ENCODE measurements around the gene AKT3. TPM values are rescaled to one million over a fixed set of nuclear protein-coding genes. Genes with fewer than 3 reads are reported as not detected.

Gene AKT3
- total and polyA plus RNA-seq, 2 of the 8 experiments (the other 6 are each of a cell fraction or from before 2014, with no cell fraction given): 6.0 to 36.4 TPM

DNA sequence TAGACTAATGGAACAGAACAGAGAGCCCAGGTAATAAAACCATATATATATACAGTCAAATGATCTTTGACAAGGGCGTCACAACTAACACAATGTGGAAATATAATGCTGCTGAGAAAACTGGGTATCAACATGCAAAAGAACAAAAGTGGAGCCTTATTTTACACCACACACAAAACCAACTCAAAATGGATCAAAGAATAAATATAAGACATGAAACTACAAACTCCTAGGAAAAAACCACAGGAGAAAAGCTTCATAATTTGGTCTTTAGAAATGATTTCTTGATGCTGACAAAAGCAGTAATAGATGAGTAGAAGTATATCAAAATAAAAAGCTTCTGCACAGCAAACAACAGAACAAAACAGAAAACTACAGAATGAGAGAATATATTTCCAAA lies 192.2 kb downstream of the AKT3 start:
- no peaks in the 10 kb centered on the region for H3K79me1 ChIP-seq (ENCODE audit: low read depth, low read length)
- WGBS, 2 experiments (ENCODE audit: extremely low coverage in 1 of 2, insufficient coverage in 1 of 2, insufficient read length in 1 of 2, insufficient replicate concordance in 2 of 2, low coverage in 1 of 2, low lambda C conversion rate in 2 of 2, missing lambda C conversion rate in 1 of 2): 85% methylated on average over 1 of the region's 1 CpG; no CpG with 5 or more reads in 1 of the 2 experiments
- no peaks in the 10 kb centered on the region for H3K9me3 ChIP-seq (ENCODE audit: insufficient read depth in 2 of 2, low read depth in 1 of 2, low read length in 1 of 2)
- H3K4me1 ChIP-seq (replicated peaks in 1 of 4; ENCODE audit: control insufficient read depth in 3 of 4, insufficient read depth in 4 of 4, low read length in 3 of 4): no peaks in the 10 kb centered on the region
- no peak overlapping the region for H2BK20ac ChIP-seq (ENCODE audit: low read length)
- no peak overlapping the region for H2BK12ac ChIP-seq (ENCODE audit: low read depth, low read length)
- no peak overlapping the region for H2BK5ac ChIP-seq (ENCODE audit: low read depth, low read length)
- FAIRE-seq (no peak), DNase-seq (ENCODE audit: low read depth in 1 of 2, low spot score in 2 of 2) (no peak)
- H3K18ac ChIP-seq (ENCODE audit: extremely low read depth, low read length): no peak overlapping the region
- no peaks in the 10 kb centered on the region for H3K23me2 ChIP-seq (ENCODE audit: low read depth, low read length)
- CTCF ChIA-PET (ENCODE audit: partially characterized antibody): no interaction called here
- H2AK5ac ChIP-seq (ENCODE audit: low read depth, low read length): no peak overlapping the region
- H4K5ac ChIP-seq (ENCODE audit: insufficient read length, low read depth, low read length): no peak overlapping the region
- H3K4ac ChIP-seq (replicated peaks; ENCODE audit: insufficient read length, low read depth, low read length): no peak overlapping the region
- no peak overlapping the region for H3K4me2 ChIP-seq (ENCODE audit: insufficient read depth in 1 of 2, low read depth in 2 of 2, low read length in 2 of 2)
- no peak overlapping the region for H3K23ac ChIP-seq (ENCODE audit: insufficient read length)
- no peak overlapping the region for H3K14ac ChIP-seq (ENCODE audit: insufficient read length)
- H3K27ac ChIP-seq (ENCODE audit: low read depth, low read length): no peak overlapping the region
- H3K79me2 ChIP-seq (ENCODE audit: control insufficient read depth in 1 of 2, insufficient read depth in 2 of 2, low read length in 2 of 2): no peaks in the 10 kb centered on the region
- H2BK120ac ChIP-seq (replicated peaks; ENCODE audit: low read depth, low read length): no peak overlapping the region
- H3K9ac ChIP-seq (replicated peaks in 1 of 4; ENCODE audit: extremely low read depth in 1 of 4, low read depth in 3 of 4, low read length in 3 of 4): no peak overlapping the region
- no peak overlapping the region for H2BK15ac ChIP-seq (ENCODE audit: low read length)
- no peak overlapping the region for H4K91ac ChIP-seq (replicated peaks; ENCODE audit: insufficient read length, low read length)
- H3K36me3 ChIP-seq (ENCODE audit: control insufficient read depth in 2 of 4, insufficient read depth in 4 of 4, low read length in 3 of 4): no peaks in the 10 kb centered on the region
- H3K56ac ChIP-seq (replicated peaks; ENCODE audit: insufficient read length, low read depth, low read length): no peak overlapping the region
- H2AFZ ChIP-seq (ENCODE audit: low read length): no peak overlapping the region
- no peaks in the 10 kb centered on the region for H4K20me1 ChIP-seq (replicated peaks in 1 of 2; ENCODE audit: control insufficient read depth in 1 of 2, insufficient read depth in 2 of 2, low read length in 2 of 2)
- POLR2A ChIA-PET (ENCODE audit: partially characterized antibody): no interaction called here
- no peak overlapping the region for H3K4me3 ChIP-seq (ENCODE audit: extremely low read depth in 1 of 4, insufficient read depth in 2 of 4, low read depth in 3 of 4, low read length in 4 of 4)
- no peak overlapping the region for H4K8ac ChIP-seq (ENCODE audit: extremely low read depth, insufficient read depth, low read length)
- H3K27me3 ChIP-seq (replicated peaks in 1 of 4; ENCODE audit: control insufficient read depth in 3 of 4, extremely low read depth in 1 of 4, insufficient read depth in 3 of 4, low read length in 3 of 4): no peaks in the 10 kb centered on the region
- TF ChIP-seq HDAC6 (IDR thresholded peaks at IDR 0.05; ENCODE audit: low read depth, low read length) (no peak), PHF8 (conservative IDR thresholded peaks at IDR 0.05; ENCODE audit: low read depth, low read length) (no peak), CTBP2 (IDR thresholded peaks at IDR 0.05; ENCODE audit: borderline replicate concordance, insufficient read depth, insufficient read length, low read length) (no peak), MAFK (IDR thresholded peaks at IDR 0.05; ENCODE audit: low read depth, low read length) (no peak), BCL11A (IDR thresholded peaks at IDR 0.05; ENCODE audit: low read depth in 2 of 2, low read length in 2 of 2) (no peak), KDM1A (IDR thresholded peaks at IDR 0.05; ENCODE audit: borderline replicate concordance, low read length) (no peak), CHD1 (IDR thresholded peaks at IDR 0.05; ENCODE audit: low read depth, low read length) (no peak), RNF2 (IDR thresholded peaks at IDR 0.05; ENCODE audit: borderline replicate concordance, low read depth, low read length, missing control alignments, poor library complexity, severe bottlenecking) (no peak), EGR1 (IDR thresholded peaks at IDR 0.05; ENCODE audit: borderline replicate concordance, low read depth, low read length) (no peak), KDM4A (IDR thresholded peaks at IDR 0.05; ENCODE audit: low read depth, low read length, severe bottlenecking) (no peak), POU5F1 (IDR thresholded peaks at IDR 0.05; ENCODE audit: low read depth, low read length) (no peak), SP2 (IDR thresholded peaks at IDR 0.05; ENCODE audit: low read length) (no peak), JUND (IDR thresholded peaks at IDR 0.05; ENCODE audit: low read length) (no peak), HDAC2 (IDR thresholded peaks at IDR 0.05; ENCODE audit: borderline replicate concordance in 1 of 2, low read depth in 2 of 2, low read length in 2 of 2) (no peak), TAF7 (optimal IDR thresholded peaks at IDR 0.05; ENCODE audit: borderline replicate concordance, low read depth, low read length) (no peak)

All from H1 (cell line).